GM19395 (cell line): ENCODE measurements around the gene GCK.

Experiments used
- ATAC-seq: cut with Tn5 transposase; IDR thresholded peaks from one replicate; pipeline ENCODE4 v1.9.1; 2021; ENCODE audit warnings: mild to moderate bottlenecking, moderate library complexity; ENCODE audit not compliant: unreplicated experiment

GCK gene

DNA sequence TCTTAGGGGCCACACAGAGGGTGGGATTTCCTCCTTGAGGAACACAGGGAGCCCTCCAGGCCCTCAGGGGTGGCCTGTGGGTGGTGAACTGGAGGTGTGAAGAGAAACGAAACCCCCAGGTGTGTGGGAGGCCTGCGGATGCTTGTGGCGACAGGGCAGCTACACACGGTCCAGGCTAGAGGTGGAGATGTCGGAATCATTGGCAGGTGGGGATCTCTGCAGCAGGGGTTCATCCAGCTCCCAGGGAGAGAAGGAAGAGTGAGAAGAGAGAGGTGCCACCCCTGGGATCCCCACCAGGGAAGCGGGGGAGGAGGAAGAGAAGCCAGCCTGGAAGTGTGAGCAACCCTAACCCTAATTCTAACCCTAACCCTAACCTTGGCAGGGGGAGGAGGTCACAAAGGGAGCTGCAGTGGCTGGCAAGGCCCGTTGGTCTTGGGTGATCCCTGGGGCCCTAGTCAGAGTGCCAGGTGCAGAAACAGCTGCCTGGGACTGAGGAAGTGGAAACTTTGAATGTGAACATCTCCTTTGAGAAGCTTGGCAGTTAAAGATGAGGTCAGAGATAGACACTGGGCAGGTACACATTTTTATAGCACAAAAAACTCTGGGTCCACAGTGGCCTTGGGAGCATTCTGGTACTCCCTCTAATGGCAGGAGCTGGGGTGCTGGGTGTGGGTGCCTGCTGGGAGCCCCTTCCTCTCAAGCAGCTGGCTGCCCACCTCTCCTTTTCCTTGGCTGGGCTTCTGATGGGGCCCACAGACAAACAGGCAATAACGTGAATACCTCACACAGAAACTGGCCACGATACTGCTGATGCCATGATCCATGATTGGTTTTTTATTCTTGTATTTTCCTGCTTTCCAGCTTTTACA lies 91.9 kb downstream of the GCK start:
- peak; percentile 65 for ATAC-seq

DNA sequence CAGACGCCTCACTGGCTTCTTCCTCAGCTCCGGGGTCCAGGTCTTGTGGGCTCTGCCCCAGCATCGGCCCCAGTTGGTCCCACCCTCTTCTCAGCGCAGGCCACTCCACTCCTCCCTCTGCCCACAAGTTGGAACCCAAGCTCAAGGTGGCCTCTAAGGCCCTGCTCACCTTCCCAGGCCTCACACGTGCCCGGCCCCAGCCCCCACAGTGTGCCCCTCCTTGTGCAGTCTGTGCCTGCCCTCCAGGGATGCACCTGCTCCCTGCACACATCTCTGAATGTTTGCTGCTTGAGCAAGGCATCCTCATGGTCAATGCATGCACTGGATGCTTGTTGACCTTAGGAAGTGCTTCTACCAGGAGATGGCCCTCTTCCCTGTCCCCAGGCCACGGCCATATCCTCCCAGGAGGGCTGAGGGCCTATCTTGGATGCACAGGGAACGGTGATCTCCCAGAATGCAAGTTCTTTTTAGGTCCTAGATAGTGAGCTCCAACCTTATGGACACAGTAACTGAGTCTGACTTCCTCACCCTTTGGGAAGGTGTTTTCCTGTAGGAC lies 92.8 kb downstream of the GCK start:
- no peak for ATAC-seq

DNA sequence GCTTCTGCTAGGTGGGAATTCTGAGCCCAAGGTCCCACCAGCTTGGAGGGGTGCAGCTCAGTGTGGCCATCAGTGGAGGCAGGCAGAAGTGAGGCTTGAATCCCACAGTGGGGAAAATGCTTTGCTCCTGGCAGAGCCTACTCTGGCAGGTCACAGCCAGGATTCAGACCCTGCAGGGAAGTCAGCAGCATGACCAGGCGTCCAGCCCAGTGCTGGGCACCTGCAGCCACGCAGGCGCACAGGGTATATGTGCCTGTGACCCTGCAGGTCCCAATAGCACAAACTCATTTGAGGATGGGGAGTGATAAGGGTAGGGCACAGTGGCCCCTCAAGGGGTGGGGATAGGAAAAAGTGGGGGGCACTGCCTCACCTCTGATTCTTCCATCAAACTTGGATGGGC lies 93.5 kb downstream of the GCK start:
- no peak for ATAC-seq

DNA sequence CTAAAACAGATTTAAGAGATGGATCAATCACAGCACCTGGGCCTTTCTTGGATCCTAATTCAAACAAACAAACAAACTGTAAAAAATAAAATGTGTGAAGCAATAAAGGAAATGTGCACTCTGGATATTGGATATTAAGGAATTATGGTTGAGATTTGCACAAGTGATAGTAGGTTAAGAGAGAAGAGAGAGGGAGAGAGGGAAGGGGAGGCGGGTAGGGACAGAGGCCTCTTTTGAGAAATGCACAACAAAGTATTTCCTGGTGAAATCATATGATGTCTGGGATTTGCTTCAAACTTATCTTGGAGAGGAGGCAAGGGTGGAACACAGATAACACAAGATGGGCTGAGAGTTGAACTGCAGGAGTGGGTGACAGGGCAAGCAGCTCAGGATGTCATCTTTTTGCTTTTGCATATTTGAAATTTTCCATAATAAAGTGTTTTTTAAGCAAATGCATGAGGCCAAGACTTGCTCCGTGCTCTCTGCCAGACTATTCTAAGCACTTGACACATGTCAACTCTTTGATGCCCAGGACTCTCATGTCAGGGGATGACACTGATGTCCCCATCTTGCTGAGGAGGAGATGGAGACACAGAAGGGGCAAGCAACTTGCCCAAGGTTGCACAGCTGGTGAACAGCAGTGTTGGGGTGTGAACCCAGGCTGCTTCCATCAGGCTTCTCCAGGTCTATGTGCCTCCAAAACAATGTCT lies 94.2 kb downstream of the GCK start:
- ATAC-seq = no peak

DNA sequence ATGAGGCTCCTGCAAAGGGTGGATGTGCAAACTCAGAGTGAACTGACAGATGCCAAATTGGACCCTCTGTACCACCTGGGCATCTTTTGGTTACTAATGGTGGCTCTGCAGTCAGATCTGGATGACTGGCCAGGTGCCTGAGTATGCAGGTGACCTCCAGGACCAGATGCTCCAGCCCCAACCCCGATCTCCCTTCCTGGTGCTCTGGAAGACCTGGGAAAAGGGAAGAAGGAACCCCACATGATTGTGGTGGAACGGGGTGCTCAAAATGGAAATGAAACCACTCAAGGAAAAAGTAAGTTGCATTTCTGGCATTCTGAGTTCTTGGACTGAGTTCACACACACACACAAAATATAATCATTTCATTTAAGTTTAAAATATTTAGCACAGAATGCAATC lies 94.9 kb downstream of the GCK start:
- no peak for ATAC-seq
